ENCODE data around the gene MAGI1.

Gene MAGI1

DNA sequence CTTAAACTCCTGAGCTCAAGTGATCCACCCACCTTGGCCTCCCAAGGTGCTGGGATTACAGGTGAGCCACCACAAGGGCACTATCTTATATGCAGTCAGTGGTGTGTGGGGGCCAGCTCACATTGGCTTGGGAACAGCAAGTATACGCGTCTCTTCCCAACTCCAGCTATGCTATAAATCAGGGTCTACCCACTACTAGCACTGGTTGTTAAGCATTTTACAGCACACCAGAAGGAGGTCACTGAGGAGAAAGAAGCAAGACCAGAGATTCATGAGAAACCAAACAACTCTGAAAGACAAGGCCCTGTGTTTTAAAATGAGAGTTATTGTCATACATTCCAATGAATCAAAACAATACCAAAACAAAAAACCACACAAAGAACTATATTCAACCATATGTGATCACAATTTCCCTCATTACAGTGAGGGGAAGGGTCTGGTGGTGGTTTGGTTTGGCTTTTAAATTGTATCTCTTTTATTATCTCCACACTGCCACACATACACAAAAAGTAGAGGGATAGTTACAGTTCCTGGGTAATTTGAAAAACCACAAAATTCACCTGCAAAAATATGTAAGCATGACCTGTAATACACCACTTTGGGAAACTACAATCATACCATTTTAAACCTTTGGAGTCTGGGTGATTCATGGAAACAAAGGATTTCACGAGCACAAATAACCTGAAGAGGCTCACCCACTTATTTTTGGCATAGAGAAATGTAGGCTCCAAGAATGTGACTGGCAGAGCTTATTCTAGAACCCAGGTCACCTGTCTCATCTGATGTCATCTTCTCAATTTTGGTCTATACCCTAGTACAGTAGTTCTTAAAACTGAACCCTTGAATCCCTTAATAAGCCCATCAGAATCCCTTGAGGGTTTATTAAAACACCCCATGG, 5.2 kb downstream of the MAGI1 start (continued):
- TF ChIP-seq CREB5 (CRISPR knock-in tag; IDR thresholded peaks at IDR 0.05; ENCODE audit: low read depth) (no peak), BACH2 (CRISPR knock-in tag; IDR thresholded peaks at IDR 0.05; ENCODE audit: borderline replicate concordance) (no peak)

- no peak for TF ChIP-seq ZNF70 (CRISPR knock-in tag; IDR thresholded peaks at IDR 0.05)
- TF ChIP-seq, protein P1, sequence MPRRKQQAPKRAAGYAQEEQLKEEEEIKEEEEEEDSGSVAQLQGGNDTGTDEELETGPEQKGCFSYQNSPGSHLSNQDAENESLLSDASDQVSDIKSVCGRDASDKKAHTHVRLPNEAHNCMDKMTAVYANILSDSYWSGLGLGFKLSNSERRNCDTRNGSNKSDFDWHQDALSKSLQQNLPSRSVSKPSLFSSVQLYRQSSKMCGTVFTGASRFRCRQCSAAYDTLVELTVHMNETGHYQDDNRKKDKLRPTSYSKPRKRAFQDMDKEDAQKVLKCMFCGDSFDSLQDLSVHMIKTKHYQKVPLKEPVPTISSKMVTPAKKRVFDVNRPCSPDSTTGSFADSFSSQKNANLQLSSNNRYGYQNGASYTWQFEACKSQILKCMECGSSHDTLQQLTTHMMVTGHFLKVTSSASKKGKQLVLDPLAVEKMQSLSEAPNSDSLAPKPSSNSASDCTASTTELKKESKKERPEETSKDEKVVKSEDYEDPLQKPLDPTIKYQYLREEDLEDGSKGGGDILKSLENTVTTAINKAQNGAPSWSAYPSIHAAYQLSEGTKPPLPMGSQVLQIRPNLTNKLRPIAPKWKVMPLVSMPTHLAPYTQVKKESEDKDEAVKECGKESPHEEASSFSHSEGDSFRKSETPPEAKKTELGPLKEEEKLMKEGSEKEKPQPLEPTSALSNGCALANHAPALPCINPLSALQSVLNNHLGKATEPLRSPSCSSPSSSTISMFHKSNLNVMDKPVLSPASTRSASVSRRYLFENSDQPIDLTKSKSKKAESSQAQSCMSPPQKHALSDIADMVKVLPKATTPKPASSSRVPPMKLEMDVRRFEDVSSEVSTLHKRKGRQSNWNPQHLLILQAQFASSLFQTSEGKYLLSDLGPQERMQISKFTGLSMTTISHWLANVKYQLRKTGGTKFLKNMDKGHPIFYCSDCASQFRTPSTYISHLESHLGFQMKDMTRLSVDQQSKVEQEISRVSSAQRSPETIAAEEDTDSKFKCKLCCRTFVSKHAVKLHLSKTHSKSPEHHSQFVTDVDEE (CRISPR knock-in tag; IDR thresholded peaks at IDR 0.05) = no peak
- ATAC-seq = no peak
Observed at GRCh38 chr3:66031102-66031698, 7.5 kb downstream of the MAGI1 start.

- no peak for ATAC-seq
- no peak for TF ChIP-seq ARNTL (CRISPR knock-in tag; IDR thresholded peaks at IDR 0.05; ENCODE audit: borderline replicate concordance, low read depth)
- TF ChIP-seq ZFP30 (CRISPR knock-in tag; IDR thresholded peaks at IDR 0.05) = no peak
- no peak for TF ChIP-seq GLIS3 (CRISPR knock-in tag; IDR thresholded peaks at IDR 0.05)
- no peak for TF ChIP-seq TOX (CRISPR knock-in tag; IDR thresholded peaks at IDR 0.05; ENCODE audit: borderline replicate concordance)
- TF ChIP-seq PATZ1 (CRISPR knock-in tag; IDR thresholded peaks at IDR 0.05; ENCODE audit: borderline replicate concordance) = no peak
- TF ChIP-seq, protein P2, sequence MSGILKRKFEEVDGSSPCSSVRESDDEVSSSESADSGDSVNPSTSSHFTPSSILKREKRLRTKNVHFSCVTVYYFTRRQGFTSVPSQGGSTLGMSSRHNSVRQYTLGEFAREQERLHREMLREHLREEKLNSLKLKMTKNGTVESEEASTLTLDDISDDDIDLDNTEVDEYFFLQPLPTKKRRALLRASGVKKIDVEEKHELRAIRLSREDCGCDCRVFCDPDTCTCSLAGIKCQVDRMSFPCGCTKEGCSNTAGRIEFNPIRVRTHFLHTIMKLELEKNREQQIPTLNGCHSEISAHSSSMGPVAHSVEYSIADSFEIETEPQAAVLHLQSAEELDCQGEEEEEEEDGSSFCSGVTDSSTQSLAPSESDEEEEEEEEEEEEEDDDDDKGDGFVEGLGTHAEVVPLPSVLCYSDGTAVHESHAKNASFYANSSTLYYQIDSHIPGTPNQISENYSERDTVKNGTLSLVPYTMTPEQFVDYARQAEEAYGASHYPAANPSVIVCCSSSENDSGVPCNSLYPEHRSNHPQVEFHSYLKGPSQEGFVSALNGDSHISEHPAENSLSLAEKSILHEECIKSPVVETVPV (CRISPR knock-in tag; IDR thresholded peaks at IDR 0.05) = no peak
- no peak for TF ChIP-seq TCF4 (CRISPR knock-in tag; IDR thresholded peaks at IDR 0.05; ENCODE audit: borderline replicate concordance)
Observed at GRCh38 chr3:66029443-66029842, 9.3 kb downstream of the MAGI1 start.

- ATAC-seq = no peak
- TF ChIP-seq OSR1 (CRISPR knock-in tag; IDR thresholded peaks at IDR 0.05) (no peak), POU6F1 (CRISPR knock-in tag; IDR thresholded peaks at IDR 0.05; ENCODE audit: borderline replicate concordance, low read depth) (no peak), TOX (CRISPR knock-in tag; IDR thresholded peaks at IDR 0.05; ENCODE audit: borderline replicate concordance) (no peak), GLIS3 (CRISPR knock-in tag; IDR thresholded peaks at IDR 0.05) (no peak), CSDC2 (CRISPR knock-in tag; IDR thresholded peaks at IDR 0.05) (no peak), TCF4 (CRISPR knock-in tag; IDR thresholded peaks at IDR 0.05; ENCODE audit: borderline replicate concordance) (no peak), SNAI2 (CRISPR knock-in tag; IDR thresholded peaks at IDR 0.05) (no peak), ARNTL (CRISPR knock-in tag; IDR thresholded peaks at IDR 0.05; ENCODE audit: borderline replicate concordance, low read depth) (no peak), ZNF8 (CRISPR knock-in tag; IDR thresholded peaks at IDR 0.05) (no peak), BACH2 (CRISPR knock-in tag; IDR thresholded peaks at IDR 0.05; ENCODE audit: borderline replicate concordance) (no peak), ZNF70 (CRISPR knock-in tag; IDR thresholded peaks at IDR 0.05) (no peak), RARB (CRISPR knock-in tag; IDR thresholded peaks at IDR 0.05) (no peak), ZC3H10 (CRISPR knock-in tag; IDR thresholded peaks at IDR 0.05) (no peak), PPARA (CRISPR knock-in tag; IDR thresholded peaks at IDR 0.05; ENCODE audit: borderline replicate concordance) (no peak), ESRRG (CRISPR knock-in tag; IDR thresholded peaks at IDR 0.05) (no peak)
- TF ChIP-seq, protein P2 (CRISPR knock-in tag; IDR thresholded peaks at IDR 0.05) = no peak
- TF ChIP-seq, protein P1 (CRISPR knock-in tag; IDR thresholded peaks at IDR 0.05) = no peak
Observed at GRCh38 chr3:66029014-66029413, 9.7 kb downstream of the MAGI1 start.
